HCT116 (cell line): ENCODE results near the gene PSME3IP1. TPM values are rescaled to one million over a fixed set of nuclear protein-coding genes. Genes with fewer than 3 reads are reported as not detected.

ENCODE experiments used
- ATAC-seq: fragments of 200-7000 bp; cut with Tn5 transposase; 2 replicates; pipeline ENCODE4 v1.9.1; 2020; ENCODE audit warnings: mild to moderate bottlenecking, moderate library complexity
- BruUV-seq: library from RNA; stranded (reverse); fragments of 400-500 nt; replicated peaks from 2 replicates; lab custom pipeline; 2021; lab: Mats Ljungman, UMichigan
- CTCF ChIA-PET: fragments of 300-600 bp; sonication (Branson Sonifier 250); formaldehyde crosslinking; loops from one replicate; lab custom pipeline; 2021; ENCODE audit warnings: antibody characterized with exemption; lab: Charles Lee
- POLR2A ChIA-PET: fragments of 300-600, 350-600 bp; sonication (Branson Sonifier 250); formaldehyde crosslinking; loops from one replicate; lab custom pipeline; 2021; ENCODE audit warnings: antibody characterized with exemption; lab: Charles Lee
- RAD21 ChIA-PET, 2 experiments: fragments of 300-600 bp; sonication (Branson Sonifier 250); formaldehyde crosslinking; loops; one replicate each; lab custom pipeline; 2023; ENCODE audit warnings: low total read pairs in 2 of 2; ENCODE audit not compliant: uncharacterized antibody in 2 of 2, unreplicated experiment in 2 of 2, low non-redundant PET in 1 of 2; lab: Charles Lee
- DNase-seq: peaks from one replicate; pipeline ENCODE4 v3.0.0-alpha.2; 2010; ENCODE audit warnings: low read depth, low spot score
- H2AFZ ChIP-seq: fragments of 200-600 bp; shearing (Covaris generic), sonication (generic); 2 replicates; pipeline ENCODE4 v1.6.1; 2017; ENCODE audit warnings: low read depth, mixed run types, mixed read lengths, antibody characterized with exemption, low read length; ENCODE audit not compliant: poor library complexity, severe bottlenecking
- H3K27ac ChIP-seq: 2 replicates; pipeline ENCODE4 v1.5.1; 2012; ENCODE audit warnings: low read depth, low read length
- H3K27me3 ChIP-seq: fragments of 200-600 bp; sonication (generic); 2 replicates; pipeline ENCODE4 v1.6.1; 2016; ENCODE audit warnings: mixed run types, low read length, mixed read lengths; ENCODE audit not compliant: insufficient read depth
- H3K36me3 ChIP-seq, 2 experiments: fragments of 200-500 bp in 1 of 2; fragments of 200-600 bp in 1 of 2; sonication (Bioruptor generic) in 1 of 2; sonication (generic) in 1 of 2; 2 replicates each; pipeline versions ENCODE4 v1.5.1 to v1.6.1; 2014 to 2016; ENCODE audit warnings: low read length in 2 of 2, inconsistent platforms in 1 of 2, mixed read lengths in 1 of 2, mixed run types in 1 of 2; ENCODE audit not compliant: insufficient read depth in 2 of 2, control insufficient read depth in 1 of 2
- H3K4me1 ChIP-seq, 2 experiments: fragments of 200-600 bp in 1 of 2; sonication (generic) in 1 of 2; 2 replicates each; pipeline versions ENCODE4 v1.5.1 to v1.6.1; 2012 to 2017; ENCODE audit warnings: low read length in 2 of 2, inconsistent platforms in 1 of 2, mild to moderate bottlenecking in 1 of 2, mixed read lengths in 1 of 2, mixed run types in 1 of 2, moderate library complexity in 1 of 2; ENCODE audit not compliant: insufficient read depth in 2 of 2, control insufficient read depth in 1 of 2
- H3K4me2 ChIP-seq: fragments of 200-600 bp; sonication (generic); 2 replicates; pipeline ENCODE4 v1.6.1; 2017; ENCODE audit warnings: mixed run types, low read length, mixed read lengths
- H3K4me3 ChIP-seq, 2 experiments: fragments of 200-600 bp in 1 of 2; sonication (generic) in 1 of 2; replicated peaks in 1 of 2; 2 replicates each; pipeline ENCODE4 v1.5.1; 2011 to 2016; ENCODE audit warnings: low read length in 2 of 2, control low read depth in 1 of 2, low read depth in 1 of 2, mild to moderate bottlenecking in 1 of 2, mixed read lengths in 1 of 2, mixed run types in 1 of 2
- H3K79me2 ChIP-seq: fragments of 200-600 bp; sonication (generic); 2 replicates; pipeline ENCODE4 v1.6.1; 2017; ENCODE audit warnings: mild to moderate bottlenecking, mixed run types, low read length, moderate library complexity, mixed read lengths; ENCODE audit not compliant: insufficient read depth
- H3K9ac ChIP-seq: fragments of 200-600 bp; sonication (generic); 2 replicates; pipeline ENCODE4 v1.6.1; 2016; ENCODE audit warnings: low read length, mixed read lengths
- H3K9me2 ChIP-seq: fragments of 200-600 bp; sonication (generic), shearing (Covaris generic); 2 replicates; pipeline ENCODE4 v1.6.1; 2017; ENCODE audit warnings: mixed run types, mild to moderate bottlenecking, moderate library complexity; ENCODE audit not compliant: insufficient read depth
- H3K9me3 ChIP-seq, 2 experiments: fragments of 200-500 bp in 1 of 2; fragments of 200-600 bp in 1 of 2; sonication (Bioruptor generic) in 1 of 2; sonication (generic) in 1 of 2; 2 replicates each; pipeline ENCODE4 v1.6.1; 2014 to 2017; ENCODE audit warnings: low read length in 2 of 2, mixed read lengths in 2 of 2, inconsistent platforms in 1 of 2, low read depth in 1 of 2, mild to moderate bottlenecking in 1 of 2, mixed run types in 1 of 2, moderate library complexity in 1 of 2; ENCODE audit not compliant: control insufficient read depth in 1 of 2, insufficient read depth in 1 of 2
- H4K20me1 ChIP-seq: fragments of 200-600 bp; sonication (generic), shearing (Covaris generic); 2 replicates; pipeline ENCODE4 v1.6.1; 2017; ENCODE audit warnings: mixed run types, mild to moderate bottlenecking, moderate library complexity; ENCODE audit not compliant: insufficient read depth
- ATF3 ChIP-seq: IDR thresholded peaks from 2 replicates; pipeline ENCODE4 v1.6.1; 2012
- EZH2 ChIP-seq: fragments of 200-600 bp; sonication (generic); IDR thresholded peaks from 2 replicates; pipeline ENCODE4 v1.6.1; 2017; ENCODE audit warnings: antibody characterized with exemption, mixed run types
- FOSL1 ChIP-seq: IDR thresholded peaks from 2 replicates; pipeline ENCODE4 v1.6.1; 2012; ENCODE audit warnings: low read depth
- MAX ChIP-seq: IDR thresholded peaks from 2 replicates; pipeline ENCODE4 v1.6.1; 2012
- POLR2A ChIP-seq: IDR thresholded peaks from 2 replicates; pipeline ENCODE4 v1.7.0; 2011; ENCODE audit warnings: borderline replicate concordance; ENCODE audit not compliant: insufficient read depth, insufficient read length; ENCODE audit errors: extremely low read depth
- POLR2AphosphoS5 ChIP-seq: IDR thresholded peaks from 2 replicates; pipeline ENCODE4 v1.6.1; 2011; ENCODE audit warnings: mild to moderate bottlenecking, low read depth, low read length, moderate library complexity
- RAD21 ChIP-seq: IDR thresholded peaks from 2 replicates; pipeline ENCODE4 v1.6.1; 2012; ENCODE audit warnings: low read depth, mild to moderate bottlenecking
- REST ChIP-seq: IDR thresholded peaks from 2 replicates; pipeline ENCODE4 v1.6.1; 2012; ENCODE audit warnings: low read depth
- SP1 ChIP-seq: IDR thresholded peaks from 2 replicates; pipeline ENCODE4 v1.6.1; 2012; ENCODE audit warnings: low read depth
- SRF ChIP-seq: IDR thresholded peaks from 2 replicates; pipeline ENCODE4 v1.6.1; 2012; ENCODE audit warnings: low read depth
- TCF7L2 ChIP-seq: IDR thresholded peaks from 2 replicates; pipeline ENCODE4 v1.7.0; 2011; ENCODE audit warnings: borderline replicate concordance, inconsistent platforms; ENCODE audit not compliant: insufficient read depth, insufficient read length; ENCODE audit errors: extremely low read depth
- YY1 ChIP-seq: IDR thresholded peaks from 2 replicates; pipeline ENCODE4 v1.6.1; 2011; ENCODE audit warnings: low read length, low read depth, moderate library complexity, mild to moderate bottlenecking; ENCODE audit not compliant: insufficient replicate concordance; ENCODE audit errors: extremely low read depth
- ZBTB33 ChIP-seq: IDR thresholded peaks from 2 replicates; pipeline ENCODE4 v1.6.1; 2011; ENCODE audit warnings: mild to moderate bottlenecking, low read length, moderate library complexity; ENCODE audit not compliant: insufficient replicate concordance; ENCODE audit errors: extremely low read depth
- intact Hi-C: fragments of 100-400 bp; cut with micrococcal nuclease; formaldehyde crosslinking; loops from 2 replicates; pipeline ENCODE4 v1.10.0; 2022
- total RNA-seq: library from RNA; stranded (reverse); gene quantifications from one replicate; pipeline ENCODE4 v1.2.1, GENCODE V29; 2021; ENCODE audit not compliant: unreplicated experiment

Gene PSME3IP1
- total RNA-seq, 1 experiment from 2014 or later = 88.5 TPM

GRCh38 chr16:57167538-57167937, 18.3 kb downstream of the PSME3IP1 start:
- H3K36me3 ChIP-seq = peaks cover 35 to 56% of the 10 kb centered on the region in 2 experiments
- ChIA-PET RAD21 (no interaction called here), CTCF (no interaction called here)

More at GRCh38 chr16:57167538-57167937, 18.3 kb downstream of the PSME3IP1 start:
- no peak for DNase-seq
- Histone ChIP-seq H3K9ac (no peak overlapping the region), H3K4me2 (no peak overlapping the region), H3K9me2 (no peaks in the 10 kb centered on the region), H3K4me3 (no peak overlapping the region), H4K20me1 (no peaks in the 10 kb centered on the region), H3K79me2 (no peaks in the 10 kb centered on the region), H3K27me3 (no peaks in the 10 kb centered on the region), H2AFZ (no peak overlapping the region), H3K27ac (no peak overlapping the region), H3K4me1 (no peaks in the 10 kb centered on the region), H3K9me3 (no peaks in the 10 kb centered on the region)
- POLR2A ChIA-PET = no interaction called here
- no peak for ATAC-seq
- TF ChIP-seq SP1 = no peak
- TF ChIP-seq SRF = no peak
- TF ChIP-seq TCF7L2 = no peak
- no peak for TF ChIP-seq REST
- no peak for TF ChIP-seq POLR2AphosphoS5
- no peak for TF ChIP-seq YY1
- no peak for TF ChIP-seq ATF3
- TF ChIP-seq MAX = no peak
- TF ChIP-seq RAD21 = no peak
- no peak for TF ChIP-seq FOSL1
- TF ChIP-seq EZH2 = no peak
- no peak for TF ChIP-seq POLR2A
- no peak for TF ChIP-seq ZBTB33
- BruUV-seq = no TSS peak
- intact Hi-C loops = no loop called here
